ENCODE data around the gene CA10. TPM values are rescaled to one million over a fixed set of nuclear protein-coding genes. Genes with fewer than 3 reads are reported as not detected.
A peak's percentile ranks its signal among the peaks of the same experiment; 100 is the strongest.

Gene CA10
- total RNA-seq, 3 donors from 2014 or later, result 0.46 to 1.2 (median 0.64) TPM

DNA sequence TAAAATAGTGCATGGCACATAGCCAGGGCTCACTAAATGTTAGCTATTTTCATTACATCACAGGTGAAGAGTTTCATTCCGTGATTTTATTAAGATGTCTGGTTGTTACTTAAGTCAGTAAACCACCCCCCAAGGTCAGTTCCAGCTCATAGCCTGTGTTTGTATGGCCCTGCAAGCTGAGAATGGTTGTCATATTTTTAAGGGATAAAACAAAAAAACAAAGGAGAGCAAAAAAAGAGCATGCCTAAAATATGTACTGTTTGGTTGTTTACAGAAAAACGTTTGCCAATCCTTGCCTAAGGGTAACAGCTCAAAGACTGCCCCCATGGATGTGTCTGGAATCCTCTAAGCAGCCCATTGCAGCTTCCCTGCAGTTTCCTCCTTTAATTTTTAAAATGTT lies 329.6 kb downstream of the CA10 start:
- Histone ChIP-seq H3K4me3 (no peak overlapping the region), H3K36me3 (ENCODE audit: low read depth) (no peaks in the 10 kb centered on the region), H3K4me1 (ENCODE audit: low read depth) (no peaks in the 10 kb centered on the region), H3K9me3 (no peaks in the 10 kb centered on the region)
- DNase-seq, result no peak
- no peak for ATAC-seq
- TF ChIP-seq, protein P1, sequence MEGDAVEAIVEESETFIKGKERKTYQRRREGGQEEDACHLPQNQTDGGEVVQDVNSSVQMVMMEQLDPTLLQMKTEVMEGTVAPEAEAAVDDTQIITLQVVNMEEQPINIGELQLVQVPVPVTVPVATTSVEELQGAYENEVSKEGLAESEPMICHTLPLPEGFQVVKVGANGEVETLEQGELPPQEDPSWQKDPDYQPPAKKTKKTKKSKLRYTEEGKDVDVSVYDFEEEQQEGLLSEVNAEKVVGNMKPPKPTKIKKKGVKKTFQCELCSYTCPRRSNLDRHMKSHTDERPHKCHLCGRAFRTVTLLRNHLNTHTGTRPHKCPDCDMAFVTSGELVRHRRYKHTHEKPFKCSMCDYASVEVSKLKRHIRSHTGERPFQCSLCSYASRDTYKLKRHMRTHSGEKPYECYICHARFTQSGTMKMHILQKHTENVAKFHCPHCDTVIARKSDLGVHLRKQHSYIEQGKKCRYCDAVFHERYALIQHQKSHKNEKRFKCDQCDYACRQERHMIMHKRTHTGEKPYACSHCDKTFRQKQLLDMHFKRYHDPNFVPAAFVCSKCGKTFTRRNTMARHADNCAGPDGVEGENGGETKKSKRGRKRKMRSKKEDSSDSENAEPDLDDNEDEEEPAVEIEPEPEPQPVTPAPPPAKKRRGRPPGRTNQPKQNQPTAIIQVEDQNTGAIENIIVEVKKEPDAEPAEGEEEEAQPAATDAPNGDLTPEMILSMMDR (IDR thresholded peaks at IDR 0.05), result no peak
- intact Hi-C loops (cut with DNase I, micrococcal nuclease), result no loop called here

DNA sequence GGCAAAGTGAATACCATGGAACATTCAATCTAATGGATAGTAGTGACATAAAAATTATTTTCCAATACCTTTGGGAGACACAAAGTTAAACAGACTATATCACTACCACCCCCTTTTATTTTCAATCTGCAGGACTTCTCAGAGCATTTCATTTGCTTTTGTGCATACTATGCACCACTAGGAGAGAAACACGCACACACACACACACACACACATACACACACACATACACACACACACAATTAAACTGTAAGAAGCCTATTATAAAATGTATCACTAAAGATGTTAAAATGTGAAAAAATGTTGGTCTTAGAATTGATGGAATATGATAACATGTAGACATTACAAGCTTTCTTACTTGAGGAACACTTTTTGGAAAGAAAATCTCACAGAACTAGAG lies 331.4 kb downstream of the CA10 start:
- no peaks in the 10 kb centered on the region for H3K36me3 ChIP-seq (ENCODE audit: low read depth)
- no peak overlapping the region for H3K4me3 ChIP-seq
- intact Hi-C loops (cut with DNase I, micrococcal nuclease), result no loop called here
- no peaks in the 10 kb centered on the region for H3K9me3 ChIP-seq
- no peak for ATAC-seq
- DNase-seq, result no peak
- H3K4me1 ChIP-seq (ENCODE audit: low read depth), result no peaks in the 10 kb centered on the region
- TF ChIP-seq, protein P1 (IDR thresholded peaks at IDR 0.05), result no peak

DNA sequence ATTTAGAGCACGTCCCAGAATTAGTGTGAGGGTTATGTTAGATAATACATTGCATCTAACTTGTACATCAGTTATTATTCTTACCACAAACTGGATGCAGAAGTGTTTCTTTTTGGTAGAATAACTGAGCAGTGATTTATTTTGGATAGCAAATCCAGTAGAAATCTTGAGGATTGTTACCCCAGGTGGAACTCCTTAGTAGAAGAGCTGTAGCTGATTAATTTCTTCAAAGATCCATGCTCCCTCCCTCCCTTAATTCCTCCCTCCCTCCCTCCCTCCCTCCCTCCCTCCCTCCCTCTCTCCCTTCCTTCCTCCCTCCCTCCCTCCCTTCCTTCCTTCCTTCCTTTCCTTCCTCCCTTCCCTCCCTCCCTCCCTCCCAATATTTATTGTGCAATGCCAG lies 337.7 kb downstream of the CA10 start:
- no peak for ATAC-seq
- Histone ChIP-seq H3K4me3 (no peak overlapping the region), H3K36me3 (ENCODE audit: low read depth) (no peaks in the 10 kb centered on the region), H3K9me3 (no peaks in the 10 kb centered on the region), H3K4me1 (ENCODE audit: low read depth) (no peaks in the 10 kb centered on the region)
- TF ChIP-seq, protein P1 (IDR thresholded peaks at IDR 0.05), result no peak
- DNase-seq, result no peak
- intact Hi-C loops (cut with DNase I, micrococcal nuclease), result no loop called here

DNA sequence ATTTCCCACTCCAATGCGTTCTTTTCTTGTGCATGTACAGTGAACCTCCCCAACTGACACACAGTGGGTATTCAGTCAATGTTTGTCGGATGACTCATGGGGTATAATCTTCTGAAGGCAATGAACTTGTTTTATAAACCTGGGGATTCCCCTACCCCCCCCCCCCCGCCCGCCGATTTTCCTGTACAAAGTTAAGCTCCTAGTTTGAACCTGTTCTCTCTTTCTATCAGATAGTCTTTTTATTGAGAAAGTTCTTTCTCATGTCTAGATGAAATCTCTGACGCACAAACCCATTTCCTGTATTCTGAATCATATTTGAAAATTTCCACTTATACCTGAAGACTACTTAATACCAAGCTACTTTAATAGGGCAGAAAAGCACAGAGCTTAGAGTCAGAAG lies 338.3 kb downstream of the CA10 start:
- intact Hi-C loops (cut with DNase I, micrococcal nuclease), result no loop called here
- Histone ChIP-seq H3K9me3 (no peaks in the 10 kb centered on the region), H3K36me3 (ENCODE audit: low read depth) (no peaks in the 10 kb centered on the region), H3K4me3 (no peak overlapping the region), H3K4me1 (ENCODE audit: low read depth) (peaks cover under 1% of the 10 kb centered on the region)
- peak; percentile 91 for ATAC-seq
- no peak for DNase-seq
- TF ChIP-seq, protein P1 (IDR thresholded peaks at IDR 0.05), result no peak

DNA sequence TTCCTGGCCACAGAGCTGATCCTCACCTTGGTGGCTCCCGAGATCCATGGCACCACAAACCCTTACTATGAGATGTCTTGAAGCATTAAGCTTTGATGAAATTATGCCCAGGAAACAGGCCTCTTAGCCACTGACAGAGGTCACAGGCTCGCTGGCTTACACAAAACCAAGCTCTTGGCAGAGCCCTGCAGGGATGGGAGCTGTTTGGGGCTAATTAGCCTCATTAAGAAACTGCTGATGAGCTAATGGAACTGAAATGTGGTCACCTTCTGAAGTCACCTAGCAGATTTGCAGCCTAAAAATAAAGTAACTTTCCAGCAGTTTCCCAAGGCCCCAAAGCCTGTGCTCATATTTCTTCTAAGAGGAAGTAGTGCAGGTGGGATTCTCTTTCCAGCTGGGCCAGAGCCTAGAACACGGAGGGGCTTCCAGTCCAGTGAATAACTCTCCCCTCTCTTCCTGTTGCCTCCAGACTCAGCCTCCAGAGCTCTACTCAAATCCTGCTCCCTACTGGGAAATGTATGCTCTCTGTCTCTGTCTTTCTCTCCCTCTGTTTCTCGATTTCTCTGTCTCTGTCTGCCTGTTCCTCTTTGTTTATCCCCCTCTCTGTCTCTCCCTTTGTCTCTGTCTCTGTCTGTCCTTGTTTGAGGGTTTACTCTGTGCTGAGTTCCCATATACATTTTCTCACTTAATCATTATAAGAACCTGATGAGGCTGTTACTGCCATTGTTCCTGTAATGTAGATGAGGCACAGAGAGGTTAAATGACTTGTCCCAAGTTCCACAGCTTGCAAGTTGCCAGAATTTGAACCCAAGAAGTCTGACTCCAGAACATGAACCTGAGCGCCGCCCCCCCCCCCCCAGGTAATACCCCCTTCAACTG lies 338.9 kb downstream of the CA10 start:
- ATAC-seq, result no peak
- peaks cover 6% of the 10 kb centered on the region for H3K4me1 ChIP-seq (ENCODE audit: low read depth)
- H3K36me3 ChIP-seq (ENCODE audit: low read depth), result no peaks in the 10 kb centered on the region
- TF ChIP-seq, protein P1 (IDR thresholded peaks at IDR 0.05), result no peak
- H3K4me3 ChIP-seq, result no peak overlapping the region
- no peak for DNase-seq
- intact Hi-C loops (cut with DNase I, micrococcal nuclease), result no loop called here
- H3K9me3 ChIP-seq, result no peaks in the 10 kb centered on the region
